Keratinocyte (primary cell): ENCODE data around the gene GPR26.

Source experiments
- CTCF ChIP-seq, 3 experiments: IDR thresholded peaks in 1 of 3; conservative IDR thresholded peaks in 1 of 3; optimal IDR thresholded peaks in 1 of 3; 2 replicates in 2 of 3; 3 replicates in 1 of 3; pipeline versions ENCODE3 to v1.5.1; 2011; ENCODE audit warnings: low read length in 3 of 3, mild to moderate bottlenecking in 3 of 3, moderate library complexity in 2 of 3, control low read depth in 1 of 3, inconsistent platforms in 1 of 3; ENCODE audit not compliant: insufficient read depth in 2 of 3; ENCODE audit errors: extremely low read depth in 1 of 3
- EZH2 ChIP-seq: IDR thresholded peaks from one replicate; pipeline ENCODE4 v1.6.1; 2012; ENCODE audit warnings: inconsistent platforms, mild to moderate bottlenecking, low read length, moderate library complexity

- no peak for TF ChIP-seq CTCF (optimal IDR thresholded peaks at IDR 0.05 in 1 of 3, IDR thresholded peaks at IDR 0.05 in 1 of 3, conservative IDR thresholded peaks at IDR 0.05 in 1 of 3; ENCODE audit: extremely low read depth in 1 of 3, insufficient read depth in 2 of 3, low read length in 3 of 3)
- TF ChIP-seq EZH2, result no peak
These were observed 10.4 kb upstream of the GPR26 start for GRCh38 chr10:123655751-123656150.
